Measurements from ENCODE around the gene PXN. TPM values are rescaled to one million over a fixed set of nuclear protein-coding genes. Genes with fewer than 3 reads are reported as not detected.

PXN gene
- polyA plus RNA-seq, 1 experiment: 35.0 TPM

GRCh38 chr12:120161852-120162251 is 103.7 kb downstream of the PXN start:
- CTCF ChIA-PET: no interaction called here
- TF ChIP-seq CTCF (IDR thresholded peaks at IDR 0.05; ENCODE audit: low read depth, low read length): no peak

More at GRCh38 chr12:120161852-120162251, 103.7 kb downstream of the PXN start:
- H3K4me3 ChIP-seq (ENCODE audit: low read depth, low read length): no peak overlapping the region
- no peak for DNase-seq (ENCODE audit: low read depth, low spot score)
- POLR2A ChIA-PET: interaction anchor here (0.8 to 1.2 kb wide), 4 partner anchors 12 to 39 kb away, joined by 3 to 10 read pairs (median 4); partner anchors contain the start of gene RPLP0
- no peaks in the 10 kb centered on the region for H3K27me3 ChIP-seq (ENCODE audit: control insufficient read depth, insufficient read depth, low read length)
- H3K9me3 ChIP-seq (ENCODE audit: control insufficient read depth, insufficient read depth, low read length): no peaks in the 10 kb centered on the region; the same call in 1 of the 2 replicates
- H3K27ac ChIP-seq (ENCODE audit: low read depth, low read length): no peak overlapping the region

Small RNAs within 50 kb of the gene (small RNA-seq; reads per million reads assigned to genes)
- 9.1 reads per million, percentile 69 among the genes with 10 or more reads in this experiment for gene RNU4-1 (ENCODE audit: insufficient read length, low read depth)
- gene RNU4-2 (ENCODE audit: insufficient read length, low read depth): 425 reads per million, percentile 93 among the genes with 10 or more reads in this experiment
- gene RNU6-1088P (ENCODE audit: insufficient read length, low read depth): not detected

Other genes with a start within 250 kb of the PXN start
- 52.9 and 64.9 TPM in 2 replicates for gene RAB35, start 149.0 kb downstream of the PXN start, polyA plus RNA-seq (2011; rRNA removed)
- gene GCN1, start 71.0 kb downstream of the PXN start, polyA plus RNA-seq (2011; rRNA removed): 44.5 and 50.4 TPM in 2 replicates
- 4,854 and 5,695 TPM in 2 replicates for gene RPLP0, start 64.6 kb downstream of the PXN start, polyA plus RNA-seq (2011; rRNA removed)
- gene RNU4-2, start 26.2 kb upstream of the PXN start, polyA plus RNA-seq (2011; rRNA removed): under 0.01 TPM in 2 replicates
- under 0.01 TPM in 1 of 2 replicates, not detected in the other for gene RNU4-1, start 27.5 kb upstream of the PXN start, polyA plus RNA-seq (2011; rRNA removed)
- gene SIRT4, start 36.6 kb upstream of the PXN start, polyA plus RNA-seq (2011; rRNA removed): 1.4 and 1.9 TPM in 2 replicates
- gene PLA2G1B, start 62.0 kb upstream of the PXN start, polyA plus RNA-seq (2011; rRNA removed): 0.20 and 0.41 TPM in 2 replicates
- not detected in 2 replicates for gene MSI1, start 103.4 kb upstream of the PXN start, polyA plus RNA-seq (2011; rRNA removed)
- gene COX6A1, start 172.4 kb upstream of the PXN start, polyA plus RNA-seq (2011; rRNA removed): 414 and 536 TPM in 2 replicates
- gene TRIAP1, start 180.7 kb upstream of the PXN start, polyA plus RNA-seq (2011; rRNA removed): 56.2 and 70.7 TPM in 2 replicates
- gene GATC, start 180.7 kb upstream of the PXN start, polyA plus RNA-seq (2011; rRNA removed): 20.6 and 25.9 TPM in 2 replicates
- 127 and 154 TPM in 2 replicates for gene SRSF9, start 204.0 kb upstream of the PXN start, polyA plus RNA-seq (2011; rRNA removed)
- gene DYNLL1, start 230.4 kb upstream of the PXN start, polyA plus RNA-seq (2011; rRNA removed): 649 and 720 TPM in 2 replicates

Measured in AG04450 (cell line).